Non-pigmented ciliary epithelial cell (primary cell): Measurements from ENCODE around the gene SH3GLB1.
"Not testable (repeated sequence)": the region's sequence is repeated elsewhere in the genome, so short reads cannot be mapped to it uniquely, and the experiment has no call there.

ENCODE experiments used
- DNase-seq: peaks from one replicate; pipeline ENCODE4 v3.0.0-alpha.2; 2010; ENCODE audit warnings: low read depth

Gene SH3GLB1

GRCh38 chr1:86704458-86704971 lies at the start of gene SH3GLB1:
Gene SH3GLB1, plus strand, starts transcription at chr1:86704576. Its CDS starts 324 bp downstream, at chr1:86704900.
- no peak for DNase-seq

DNA sequence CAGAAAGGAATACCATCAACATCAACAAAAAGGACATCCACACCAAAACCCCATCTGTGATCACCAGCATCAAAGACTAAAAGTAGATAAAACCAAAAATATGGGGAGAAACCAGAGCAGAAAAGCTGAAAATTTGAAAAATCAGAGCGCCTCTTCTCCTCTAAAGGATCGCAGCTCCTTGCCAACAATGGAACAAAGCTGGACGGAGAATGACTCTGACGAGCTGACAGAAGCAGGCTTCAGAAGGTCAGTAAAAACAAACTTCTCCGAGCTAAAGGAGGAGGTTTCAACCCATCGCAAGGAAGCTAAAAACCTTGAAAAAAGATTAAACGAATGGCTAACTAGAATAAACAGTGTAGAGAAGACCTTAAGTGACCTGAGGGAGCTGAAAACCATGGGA lies 46.0 kb upstream of the SH3GLB1 start:
- DNase-seq = not testable (repeated sequence)

DNA sequence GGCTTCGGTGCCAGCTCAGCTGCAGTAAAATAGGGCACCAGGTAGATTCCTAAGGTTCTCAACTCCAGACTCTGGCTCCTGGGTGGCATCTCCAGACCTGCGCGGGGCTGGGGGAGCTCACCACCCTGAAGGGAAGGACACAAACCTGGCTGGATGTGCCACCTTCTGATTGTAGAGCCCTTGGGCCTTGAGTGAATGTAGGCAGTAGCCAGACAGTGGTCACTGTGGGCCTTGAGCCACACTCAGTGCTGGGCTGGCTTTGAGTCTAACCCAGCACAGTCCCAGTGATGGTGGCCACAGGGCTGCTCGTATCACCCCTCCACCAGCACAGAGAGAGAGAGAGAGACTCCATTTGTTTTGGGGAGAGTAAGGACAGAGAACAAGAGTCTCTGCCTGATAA lies 38.0 kb upstream of the SH3GLB1 start:
- no peak for DNase-seq

GRCh38 chr1:86687595-86687994 lies 16.8 kb upstream of the SH3GLB1 start:
- no peak for DNase-seq

DNA sequence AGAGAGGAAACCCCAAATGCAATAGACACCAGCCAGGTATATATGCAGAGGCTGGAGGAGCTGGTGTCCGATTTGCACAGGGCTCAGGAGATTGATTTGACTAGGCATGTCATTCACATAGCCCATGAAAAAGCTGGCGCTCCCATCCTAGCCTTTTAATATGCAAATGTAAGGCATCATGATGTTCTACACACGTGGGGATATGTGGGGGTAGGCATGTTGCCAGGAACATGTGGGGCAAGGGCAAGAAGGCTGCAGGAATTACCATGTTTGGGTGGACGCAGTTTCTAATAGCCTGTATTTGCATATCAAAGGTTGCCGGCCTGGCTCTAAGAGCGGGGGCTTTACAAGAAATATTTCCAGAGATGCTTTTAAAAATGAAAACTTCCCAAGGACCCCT lies 11.7 kb upstream of the SH3GLB1 start:
- DNase-seq = no peak

DNA sequence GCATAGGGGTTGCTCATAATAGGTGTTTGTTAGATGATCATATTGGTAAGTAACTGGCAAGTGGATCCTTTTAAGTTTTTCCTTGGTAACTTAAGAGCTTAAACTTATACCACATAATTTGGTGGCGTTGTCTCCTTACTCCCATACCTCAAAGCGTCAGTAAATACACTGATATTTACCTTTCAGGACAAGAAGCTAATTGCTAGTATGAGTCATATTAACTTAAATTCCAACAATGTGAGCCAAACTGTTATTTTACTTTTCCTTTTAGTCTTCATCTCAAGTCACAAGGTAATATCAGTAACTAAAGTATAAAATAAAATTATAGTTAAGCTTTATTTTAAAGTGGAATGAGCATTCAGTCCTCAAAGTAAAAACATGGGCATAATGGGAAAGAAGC lies 9.0 kb upstream of the SH3GLB1 start:
- no peak for DNase-seq

DNA sequence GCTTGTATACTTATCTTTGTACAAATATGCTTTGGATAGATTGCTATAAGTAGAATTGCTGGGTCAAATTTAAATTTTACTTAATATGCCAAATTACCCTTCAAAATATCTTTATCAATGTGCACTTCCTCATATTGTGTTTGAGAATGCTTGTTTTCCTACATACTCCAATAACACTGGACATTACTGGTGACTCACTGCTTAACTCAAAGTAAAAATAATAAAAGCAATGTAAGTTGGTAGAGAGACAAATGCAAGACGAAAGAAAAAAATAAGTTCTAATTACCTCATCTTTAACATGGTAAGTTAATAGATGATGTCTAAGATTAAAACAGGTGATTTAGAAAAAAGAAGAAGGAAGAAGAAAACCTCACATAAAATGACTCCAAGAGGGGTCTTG lies 7.9 kb upstream of the SH3GLB1 start:
- DNase-seq = no peak

- DNase-seq = no peak
Measured at GRCh38 chr1:86699186-86699585, 5.2 kb upstream of the SH3GLB1 start.

- no peak for DNase-seq
Measured at GRCh38 chr1:86701731-86702130, 2.6 kb upstream of the SH3GLB1 start.

GRCh38 chr1:86702954-86703494 lies 1.4 kb upstream of the SH3GLB1 start:
- not testable (repeated sequence) for DNase-seq

- no peak for DNase-seq
Measured at GRCh38 chr1:86703696-86704457, 499 bp upstream of the SH3GLB1 start.

- no peak for DNase-seq
Measured at GRCh38 chr1:86704972-86705664, 742 bp downstream of the SH3GLB1 start.

GRCh38 chr1:86705665-86705985 lies 1.2 kb downstream of the SH3GLB1 start:
- no peak for DNase-seq

- no peak for DNase-seq
Measured at GRCh38 chr1:86706018-86706635, 1.8 kb downstream of the SH3GLB1 start.

- no peak for DNase-seq
Measured at GRCh38 chr1:86708920-86709319, 4.5 kb downstream of the SH3GLB1 start.

- DNase-seq = no peak
Measured at GRCh38 chr1:86712088-86712860, 7.9 kb downstream of the SH3GLB1 start.

DNA sequence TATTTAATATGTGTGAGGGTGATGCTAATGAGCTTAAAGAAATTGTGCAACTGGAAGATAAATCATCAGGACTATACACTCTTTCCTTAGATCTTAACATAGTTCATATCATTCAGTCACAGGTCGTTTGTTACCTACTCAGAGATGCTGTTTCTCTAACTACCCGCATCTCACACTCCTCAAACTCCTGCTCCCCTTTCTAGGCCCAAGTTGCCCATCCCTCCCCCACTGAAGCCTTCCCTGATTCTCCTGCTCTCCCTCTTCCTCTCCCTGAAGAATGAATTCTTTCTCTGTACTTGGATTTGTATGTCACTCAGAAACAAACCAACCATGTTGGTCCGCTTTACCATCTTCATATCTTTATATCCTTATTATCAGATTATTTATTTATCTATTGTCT lies 9.1 kb downstream of the SH3GLB1 start:
- DNase-seq = no peak

- no peak for DNase-seq
Measured at GRCh38 chr1:86714159-86714558, 9.8 kb downstream of the SH3GLB1 start.

DNA sequence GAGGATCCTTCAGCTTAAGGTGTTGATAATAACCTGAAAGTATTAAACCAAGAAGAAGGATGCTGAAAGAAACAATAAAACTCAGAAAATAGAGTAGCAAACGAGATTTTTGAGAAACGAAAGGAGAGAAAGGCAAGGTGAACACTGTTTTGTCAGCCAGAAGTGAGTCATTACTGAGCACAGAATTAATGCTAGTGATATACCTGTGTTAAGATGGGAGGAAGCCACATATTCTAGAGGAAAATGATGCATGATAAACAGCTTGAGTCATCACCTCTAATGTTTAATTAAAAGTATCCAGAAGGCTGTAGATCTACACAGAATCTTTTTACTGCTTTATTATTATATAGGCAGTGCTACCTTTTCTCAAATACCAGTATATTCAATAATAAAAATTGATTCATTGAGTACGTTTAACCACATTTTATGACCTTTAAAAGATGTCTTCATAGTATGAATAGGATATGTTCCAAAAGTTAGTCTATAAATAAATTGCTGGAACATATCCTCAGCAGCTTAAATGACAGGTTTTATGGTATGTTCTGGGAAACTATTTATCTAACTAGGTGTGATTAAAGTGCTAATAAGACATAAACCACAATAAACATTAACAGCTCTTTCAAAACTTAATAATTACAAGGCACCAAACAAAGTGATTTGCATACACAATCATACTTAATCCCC lies 10.3 kb downstream of the SH3GLB1 start:
- DNase-seq = no peak

DNA sequence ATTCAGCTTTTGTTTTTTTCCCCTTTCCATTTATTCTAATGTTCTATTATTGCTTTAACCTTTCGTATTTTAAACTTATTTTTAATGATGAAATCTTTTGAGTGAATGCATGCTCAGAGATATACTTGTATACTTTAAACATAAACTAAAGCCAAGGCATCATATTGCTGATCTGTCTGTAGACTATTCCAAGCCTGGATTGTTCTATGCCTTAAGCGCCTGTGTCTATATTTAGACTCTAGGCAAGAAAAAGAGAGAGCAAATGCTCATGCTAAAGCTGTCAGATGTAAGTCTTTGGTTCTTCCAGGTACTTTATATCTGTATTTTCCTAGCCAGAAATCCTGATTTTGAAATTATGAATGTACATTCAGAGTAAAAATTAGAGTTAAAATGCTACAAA lies 14.4 kb downstream of the SH3GLB1 start:
- no peak for DNase-seq

DNA sequence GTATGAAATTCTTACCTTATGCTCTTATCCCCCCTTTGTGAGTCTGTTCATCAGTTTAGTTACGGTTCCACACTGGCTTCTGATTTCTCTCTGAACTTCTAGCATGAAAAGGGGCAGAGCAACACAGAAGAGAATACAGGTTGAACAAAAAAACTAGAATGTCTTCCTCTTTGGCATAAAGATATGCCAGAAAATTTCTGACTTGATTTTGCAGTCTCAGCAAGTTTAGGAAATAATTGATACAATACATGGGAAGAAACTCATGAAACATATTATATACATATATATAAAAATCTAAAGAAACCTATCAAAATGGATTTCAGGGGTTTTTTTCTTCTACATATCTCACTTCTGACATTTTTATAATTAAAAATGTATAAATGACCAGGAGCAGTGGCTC lies 27.0 kb downstream of the SH3GLB1 start:
- DNase-seq = no peak
